Endodermal cell (in vitro differentiated cells): ENCODE measurements around the gene METRNL. TPM values are rescaled to one million over a fixed set of nuclear protein-coding genes. Genes with fewer than 3 reads are reported as not detected.

Experiments used
- DNase-seq: peaks from one replicate; pipeline ENCODE4 v3.0.0-alpha.2; 2017
- H3K27ac ChIP-seq: 2 replicates; pipeline ENCODE4 v1.5.1; 2013; ENCODE audit warnings: mild to moderate bottlenecking, low read depth, low read length, moderate library complexity
- H3K27me3 ChIP-seq: 2 replicates; pipeline ENCODE4 v1.6.1; 2013; ENCODE audit warnings: mild to moderate bottlenecking, low read length, moderate library complexity; ENCODE audit not compliant: insufficient read depth, control insufficient read depth, poor library complexity, severe bottlenecking
- H3K36me3 ChIP-seq: 2 replicates; pipeline ENCODE4 v1.7.0; 2013; ENCODE audit warnings: mild to moderate bottlenecking, low read length, moderate library complexity; ENCODE audit not compliant: control insufficient read depth, insufficient read depth
- H3K4me1 ChIP-seq: one replicate; pipeline ENCODE4 v1.7.0; 2013; ENCODE audit warnings: low read length; ENCODE audit not compliant: control insufficient read depth, insufficient read depth
- H3K4me3 ChIP-seq: 2 replicates; pipeline ENCODE4 v1.5.1; 2013; ENCODE audit warnings: mild to moderate bottlenecking, low read length, moderate library complexity
- H3K9ac ChIP-seq: 2 replicates; pipeline ENCODE4 v1.6.1; 2013; ENCODE audit warnings: mild to moderate bottlenecking, low read length, moderate library complexity; ENCODE audit not compliant: poor library complexity, severe bottlenecking; ENCODE audit errors: extremely low read depth
- H3K9me3 ChIP-seq: 2 replicates; pipeline ENCODE4 v1.6.1; 2013; ENCODE audit warnings: mild to moderate bottlenecking, low read length, moderate library complexity; ENCODE audit not compliant: control insufficient read depth
- H3K27ac Mint-ChIP-seq: 2 replicates; pipeline ENCODE4 v1.8.0; 2020; ENCODE audit warnings: mixed read lengths
- H3K27me3 Mint-ChIP-seq: 2 replicates; pipeline ENCODE4 v1.8.0; 2021; ENCODE audit warnings: mild to moderate bottlenecking, mixed read lengths; ENCODE audit not compliant: insufficient read depth
- H3K36me3 Mint-ChIP-seq: 2 replicates; pipeline ENCODE4 v1.8.0; 2020; ENCODE audit warnings: low read depth, mixed read lengths
- H3K4me1 Mint-ChIP-seq: 2 replicates; pipeline ENCODE4 v1.8.0; 2020; ENCODE audit warnings: mixed read lengths
- H3K4me3 Mint-ChIP-seq: 2 replicates; pipeline ENCODE4 v1.8.0; 2020; ENCODE audit warnings: mild to moderate bottlenecking, moderate library complexity, mixed read lengths
- H3K9me3 Mint-ChIP-seq: 2 replicates; pipeline ENCODE4 v1.8.0; 2020; ENCODE audit warnings: mild to moderate bottlenecking, mixed read lengths
- WGBS, 2 experiments: methylation state at CpG; one replicate each; pipeline versions ENCODE4 v1.1.5 to v1.1.7; 2013; ENCODE audit warnings: missing lambda C conversion rate in 2 of 2, mixed read lengths in 1 of 2; ENCODE audit not compliant: insufficient coverage in 1 of 2, insufficient read length in 1 of 2; 5-methylcytosine and 5-hydroxymethylcytosine counted together
- total RNA-seq, 2 donors: library from RNA; stranded (reverse); fragmentation: NEBNext Ultra II Directional in 1 of 2; extraction: Animal tissue kit (Norgen Biotek cat#: 25700) in 1 of 2; gene quantifications; 2 replicates in 1 of 2; 3 replicates in 1 of 2; pipeline ENCODE4 v1.2.1, GENCODE V29; 2021
- TF ChIP-seq, protein P1 (sequence below): fragments of 200-600 bp; sonication (generic); conservative IDR thresholded peaks from 2 replicates; pipeline ENCODE4 v1.5.0; 2021; ENCODE audit warnings: antibody characterized with exemption, mild to moderate bottlenecking

Gene METRNL
- total RNA-seq, 2 donors from 2014 or later = 7.3 to 10.3 TPM

GRCh38 chr17:83067071-83067717 is 12.2 kb upstream of the METRNL start:
- no peaks in the 10 kb centered on the region for H3K9me3 ChIP-seq
- TF ChIP-seq, protein P1, sequence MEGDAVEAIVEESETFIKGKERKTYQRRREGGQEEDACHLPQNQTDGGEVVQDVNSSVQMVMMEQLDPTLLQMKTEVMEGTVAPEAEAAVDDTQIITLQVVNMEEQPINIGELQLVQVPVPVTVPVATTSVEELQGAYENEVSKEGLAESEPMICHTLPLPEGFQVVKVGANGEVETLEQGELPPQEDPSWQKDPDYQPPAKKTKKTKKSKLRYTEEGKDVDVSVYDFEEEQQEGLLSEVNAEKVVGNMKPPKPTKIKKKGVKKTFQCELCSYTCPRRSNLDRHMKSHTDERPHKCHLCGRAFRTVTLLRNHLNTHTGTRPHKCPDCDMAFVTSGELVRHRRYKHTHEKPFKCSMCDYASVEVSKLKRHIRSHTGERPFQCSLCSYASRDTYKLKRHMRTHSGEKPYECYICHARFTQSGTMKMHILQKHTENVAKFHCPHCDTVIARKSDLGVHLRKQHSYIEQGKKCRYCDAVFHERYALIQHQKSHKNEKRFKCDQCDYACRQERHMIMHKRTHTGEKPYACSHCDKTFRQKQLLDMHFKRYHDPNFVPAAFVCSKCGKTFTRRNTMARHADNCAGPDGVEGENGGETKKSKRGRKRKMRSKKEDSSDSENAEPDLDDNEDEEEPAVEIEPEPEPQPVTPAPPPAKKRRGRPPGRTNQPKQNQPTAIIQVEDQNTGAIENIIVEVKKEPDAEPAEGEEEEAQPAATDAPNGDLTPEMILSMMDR = no peak
- peak; percentile 36 for DNase-seq
- peaks cover 2% of the 10 kb centered on the region for H3K27me3 Mint-ChIP-seq
- no peaks in the 10 kb centered on the region for H3K4me1 ChIP-seq
- no peaks in the 10 kb centered on the region for H3K9me3 Mint-ChIP-seq
- H3K4me3 ChIP-seq = no peak overlapping the region
- no peak overlapping the region for H3K4me3 Mint-ChIP-seq
- no peak overlapping the region for H3K27ac ChIP-seq
- no peak overlapping the region for H3K27ac Mint-ChIP-seq
- H3K4me1 Mint-ChIP-seq = no peaks in the 10 kb centered on the region
- no peaks in the 10 kb centered on the region for H3K27me3 ChIP-seq
- 91 to 93% methylated on average over 23 to 29 of the region's 29 CpGs for WGBS, 2 experiments
- H3K36me3 ChIP-seq = no peaks in the 10 kb centered on the region
- H3K36me3 Mint-ChIP-seq = no peaks in the 10 kb centered on the region
- no peak overlapping the region for H3K9ac ChIP-seq

DNA sequence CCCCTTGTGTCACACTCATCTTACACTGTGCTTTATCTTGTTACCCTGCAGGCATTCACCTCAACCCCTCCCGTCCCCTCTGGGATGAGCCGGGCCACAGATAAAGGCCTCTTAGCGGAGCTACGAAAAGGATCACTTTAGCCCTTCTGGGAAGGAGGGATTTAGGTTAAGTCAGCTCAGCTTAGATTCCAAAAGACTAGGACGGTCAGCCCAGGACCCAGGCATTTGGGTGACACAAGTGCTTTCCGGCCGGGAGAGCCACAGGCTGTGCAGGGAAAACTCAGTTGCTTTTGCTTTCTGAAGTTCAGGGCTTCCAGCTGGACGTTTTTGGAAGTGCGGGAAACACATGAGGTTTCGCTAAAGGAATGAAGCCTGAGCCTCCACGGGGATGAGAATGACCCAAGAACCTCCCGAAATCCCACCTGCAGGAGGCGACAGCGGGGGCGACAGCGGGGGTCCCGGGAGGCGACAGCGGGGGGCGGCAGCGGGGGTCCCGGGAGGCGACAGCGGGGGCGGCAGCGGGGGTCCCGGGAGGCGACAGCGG is 11.6 kb upstream of the METRNL start:
- H3K4me1 ChIP-seq = no peaks in the 10 kb centered on the region
- no peaks in the 10 kb centered on the region for H3K4me1 Mint-ChIP-seq
- H3K36me3 Mint-ChIP-seq = no peaks in the 10 kb centered on the region
- no peak overlapping the region for H3K9ac ChIP-seq
- TF ChIP-seq, protein P1 = peak; percentile 55
- H3K27ac Mint-ChIP-seq = peak overlapping the region; percentile 39
- H3K27ac ChIP-seq = no peak overlapping the region
- WGBS, 2 experiments = 83 to 86% methylated on average over 9 to 27 of the region's 29 CpGs
- no peak overlapping the region for H3K4me3 Mint-ChIP-seq
- H3K4me3 ChIP-seq = no peak overlapping the region
- H3K9me3 Mint-ChIP-seq = no peaks in the 10 kb centered on the region
- no peaks in the 10 kb centered on the region for H3K9me3 ChIP-seq
- peak; percentile 67 for DNase-seq
- H3K36me3 ChIP-seq = no peaks in the 10 kb centered on the region
- no peaks in the 10 kb centered on the region for H3K27me3 ChIP-seq
- H3K27me3 Mint-ChIP-seq = peaks cover 2% of the 10 kb centered on the region

GRCh38 chr17:83068641-83069570 is 10.5 kb upstream of the METRNL start:
- no peaks in the 10 kb centered on the region for H3K9me3 Mint-ChIP-seq
- H3K4me1 Mint-ChIP-seq = no peaks in the 10 kb centered on the region
- H3K27ac Mint-ChIP-seq = no peak overlapping the region
- H3K36me3 Mint-ChIP-seq = no peaks in the 10 kb centered on the region
- TF ChIP-seq, protein P1 = no peak
- no peaks in the 10 kb centered on the region for H3K27me3 ChIP-seq
- H3K4me3 ChIP-seq = no peak overlapping the region
- 91 to 95% methylated on average over 19 to 43 of the region's 58 CpGs for WGBS, 2 experiments
- H3K36me3 ChIP-seq = no peaks in the 10 kb centered on the region
- no peaks in the 10 kb centered on the region for H3K4me1 ChIP-seq
- no peak overlapping the region for H3K9ac ChIP-seq
- H3K4me3 Mint-ChIP-seq = no peak overlapping the region
- H3K27ac ChIP-seq = no peak overlapping the region
- DNase-seq = no peak
- H3K9me3 ChIP-seq = no peaks in the 10 kb centered on the region
- no peaks in the 10 kb centered on the region for H3K27me3 Mint-ChIP-seq
